NCI-H146 (cell line): Measurements from ENCODE around the gene CEP131.

Experiments used
- DNase-seq: peaks from one replicate; lab custom pipeline; 2025; lab: John Stamatoyannopoulos, UW

Gene CEP131

DNA sequence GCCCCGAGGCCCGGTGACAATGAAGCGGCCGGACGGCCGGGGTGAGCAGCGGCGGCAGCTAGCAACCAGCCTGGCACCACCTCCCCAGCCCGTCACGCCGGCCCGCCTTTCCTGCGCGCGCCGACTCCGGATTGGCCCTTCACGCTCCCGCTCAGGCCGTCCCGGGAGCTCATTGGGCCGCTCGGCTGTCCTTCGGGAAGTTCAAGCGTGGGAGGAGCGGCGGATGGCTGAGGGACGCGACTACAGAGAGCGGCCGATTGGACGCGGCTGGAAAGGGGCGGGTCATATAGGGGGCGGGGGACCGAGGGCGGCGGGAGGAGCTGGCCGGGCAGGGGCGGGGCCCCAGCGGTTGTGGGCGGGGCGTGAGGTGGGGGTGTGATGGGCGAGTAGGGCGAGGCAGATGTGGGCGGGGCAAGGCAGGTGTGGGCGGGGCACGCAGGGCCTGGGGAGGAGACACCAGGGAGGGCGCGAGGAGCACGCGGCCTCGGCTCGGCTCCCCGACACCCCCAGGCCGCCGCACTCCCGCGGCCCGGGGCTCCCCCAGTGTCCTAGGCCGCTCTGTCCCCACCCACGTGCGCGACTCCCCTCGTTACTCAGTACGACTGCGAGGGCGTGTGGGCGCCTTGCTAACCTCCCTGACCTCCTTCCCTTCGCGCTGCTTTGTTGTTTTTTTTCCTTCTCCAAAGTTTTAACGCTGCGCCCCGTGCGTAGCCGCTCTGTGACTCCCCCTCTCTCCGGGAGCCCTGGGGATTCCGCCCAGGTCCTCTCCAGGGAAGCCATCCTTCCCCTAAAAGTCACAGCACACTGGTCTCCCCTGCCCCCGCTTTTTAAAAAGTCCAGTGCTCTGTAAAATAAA lies at the start of gene CEP131:
Gene CEP131, minus strand, starts transcription at position 60 of the 856 bp plus-strand sequence. CDS start 2,909 bp downstream, outside the sequence.
- DNase-seq, result peak; percentile 98

DNA sequence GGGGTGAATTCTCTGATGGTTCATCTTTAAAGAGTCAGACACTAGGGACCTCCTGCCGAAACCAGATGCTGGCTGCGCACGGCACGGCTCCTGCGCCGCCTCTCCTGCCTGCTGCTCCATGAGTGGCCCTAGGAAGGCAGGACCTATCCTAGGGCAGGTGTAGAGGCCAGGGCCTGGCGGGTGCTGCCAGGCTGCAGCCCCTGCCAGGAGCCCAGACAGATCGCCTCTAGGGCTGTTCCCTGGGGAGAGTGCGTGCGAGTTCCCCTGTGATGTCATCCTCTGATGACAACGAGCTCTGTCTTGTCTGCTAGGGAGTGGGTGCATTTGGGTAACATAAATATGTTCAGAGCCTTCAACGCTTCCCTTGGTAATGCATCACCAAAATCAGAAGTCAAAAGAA lies 48.5 kb upstream of the CEP131 start:
- DNase-seq, result no peak

DNA sequence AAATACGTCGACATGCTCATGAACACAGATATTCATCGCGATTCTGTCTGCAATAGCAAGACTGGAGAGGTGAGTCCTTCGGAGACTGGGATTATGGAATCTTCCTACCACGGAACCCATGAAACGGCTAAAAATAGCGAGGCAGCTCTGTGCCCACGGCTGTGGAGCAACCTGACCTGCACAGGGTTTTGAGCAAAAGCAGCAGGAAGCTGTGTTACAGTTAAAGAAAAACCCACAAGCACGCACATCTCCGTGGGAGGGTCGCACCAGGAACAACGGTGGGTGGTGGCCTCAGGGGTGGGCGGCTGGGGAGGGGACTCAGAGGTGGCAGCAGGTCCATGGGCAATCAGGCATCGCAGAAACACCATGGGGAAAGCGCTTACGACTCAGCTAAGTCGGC lies 47.5 kb upstream of the CEP131 start:
- no peak for DNase-seq

DNA sequence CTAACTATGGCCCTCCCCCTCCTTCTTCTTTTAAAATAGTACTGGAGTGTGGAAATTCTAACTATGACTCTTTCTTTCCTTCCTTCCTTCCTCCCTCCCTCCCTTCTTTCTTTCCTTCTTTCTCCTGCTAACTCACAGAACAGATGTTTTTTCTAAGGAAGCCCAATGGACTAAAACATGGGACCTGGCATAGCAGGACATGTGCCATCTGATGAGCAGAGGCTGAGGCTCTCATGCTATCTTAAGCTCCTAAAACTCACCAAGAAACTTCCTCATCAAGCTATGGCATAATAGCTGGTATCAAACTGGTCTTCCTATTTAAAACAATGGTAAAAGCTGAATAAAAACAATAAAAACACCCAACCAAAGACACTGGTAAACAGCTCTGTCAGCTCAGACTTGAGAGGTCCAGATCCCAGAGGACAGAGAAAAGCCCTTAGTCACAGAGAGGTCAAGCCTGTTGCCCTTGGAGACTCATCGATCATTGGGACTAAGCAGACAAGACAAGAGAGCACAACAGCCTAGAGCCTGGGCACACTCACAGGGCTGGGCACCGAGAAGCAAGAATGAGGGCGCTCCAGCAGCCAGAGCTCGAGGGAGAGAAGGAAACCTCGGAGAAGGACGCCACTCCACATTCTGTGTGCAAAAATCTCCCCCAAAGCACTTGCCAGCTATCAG lies 44.8 kb upstream of the CEP131 start:
- DNase-seq, result no peak

DNA sequence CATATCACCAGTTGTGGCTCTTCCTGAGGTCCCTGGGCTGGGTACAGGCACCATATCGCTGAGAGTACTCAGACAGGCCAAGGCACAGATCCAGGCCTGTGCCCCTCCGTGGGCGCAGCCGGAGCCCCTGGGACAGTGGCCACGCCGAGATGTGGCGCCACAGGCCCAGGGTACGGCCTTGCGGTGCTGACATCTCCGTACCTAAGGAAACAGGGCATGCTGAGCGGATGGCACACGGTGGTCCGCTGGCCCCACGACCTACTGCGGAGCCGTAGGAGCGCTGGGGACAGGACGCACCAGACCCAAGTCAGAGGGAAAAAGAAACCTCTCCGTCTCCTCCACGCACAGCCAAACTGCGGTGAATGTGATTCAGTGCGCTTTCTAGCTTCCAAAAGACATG lies 42.8 kb upstream of the CEP131 start:
- no peak for DNase-seq

DNA sequence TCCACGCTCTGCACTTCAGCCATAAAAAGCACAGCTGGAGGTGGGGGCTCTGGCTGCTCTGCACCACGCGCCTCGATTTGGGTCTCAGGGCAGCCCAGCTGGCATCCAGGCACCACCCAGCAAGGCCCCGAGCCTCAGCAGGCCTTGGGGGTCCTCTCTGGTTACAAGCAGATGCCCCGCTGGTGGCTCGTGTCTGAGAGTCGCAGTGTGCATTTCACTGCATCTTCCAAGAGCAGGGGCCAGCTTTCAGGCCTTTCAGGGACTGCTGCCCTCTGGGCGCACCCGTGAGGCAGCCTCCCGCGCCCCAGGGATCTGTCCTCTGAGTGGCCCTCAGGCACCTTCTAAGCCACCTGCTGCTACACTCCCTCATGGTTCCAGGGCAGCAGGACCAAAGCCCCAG lies 41.9 kb upstream of the CEP131 start:
- DNase-seq, result no peak

DNA sequence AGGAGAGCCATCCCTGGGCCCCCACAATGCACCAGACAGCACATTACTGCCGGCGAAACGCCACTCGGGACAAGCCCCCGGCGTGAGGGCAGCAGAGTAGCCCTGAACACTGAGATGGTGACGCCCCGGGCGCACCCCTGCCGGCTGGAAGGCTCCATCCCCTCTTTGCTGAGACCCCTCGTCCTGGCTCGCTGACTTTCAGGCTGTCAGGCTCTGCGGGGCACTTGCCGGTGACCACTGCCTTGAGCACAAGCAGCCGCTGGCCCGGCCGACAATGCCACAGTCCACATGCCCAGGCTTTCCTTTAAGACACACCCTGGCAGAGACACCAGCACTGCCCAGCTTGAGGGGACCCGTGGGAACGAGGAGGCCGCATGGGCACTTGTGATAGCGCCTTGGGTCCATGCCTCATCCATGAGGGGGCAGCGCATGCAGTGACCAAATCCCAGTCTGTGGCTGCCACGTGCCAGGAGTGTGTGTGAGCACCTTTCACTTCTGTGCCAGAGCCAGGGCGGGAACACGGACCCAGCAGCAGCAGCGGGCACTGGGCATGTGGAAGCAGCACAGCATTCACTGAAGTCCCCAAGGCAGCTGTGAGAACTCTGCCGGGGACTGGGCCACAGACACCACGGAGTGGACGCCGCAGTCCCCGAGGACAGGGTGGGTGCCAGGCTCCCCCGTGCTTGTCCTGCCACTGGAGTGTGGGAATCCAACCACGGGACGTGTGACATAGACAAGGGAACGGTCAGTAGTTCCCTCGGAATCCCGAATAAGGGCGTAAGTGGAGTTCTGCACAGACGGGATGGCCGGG lies 40.8 kb upstream of the CEP131 start:
- no peak for DNase-seq

DNA sequence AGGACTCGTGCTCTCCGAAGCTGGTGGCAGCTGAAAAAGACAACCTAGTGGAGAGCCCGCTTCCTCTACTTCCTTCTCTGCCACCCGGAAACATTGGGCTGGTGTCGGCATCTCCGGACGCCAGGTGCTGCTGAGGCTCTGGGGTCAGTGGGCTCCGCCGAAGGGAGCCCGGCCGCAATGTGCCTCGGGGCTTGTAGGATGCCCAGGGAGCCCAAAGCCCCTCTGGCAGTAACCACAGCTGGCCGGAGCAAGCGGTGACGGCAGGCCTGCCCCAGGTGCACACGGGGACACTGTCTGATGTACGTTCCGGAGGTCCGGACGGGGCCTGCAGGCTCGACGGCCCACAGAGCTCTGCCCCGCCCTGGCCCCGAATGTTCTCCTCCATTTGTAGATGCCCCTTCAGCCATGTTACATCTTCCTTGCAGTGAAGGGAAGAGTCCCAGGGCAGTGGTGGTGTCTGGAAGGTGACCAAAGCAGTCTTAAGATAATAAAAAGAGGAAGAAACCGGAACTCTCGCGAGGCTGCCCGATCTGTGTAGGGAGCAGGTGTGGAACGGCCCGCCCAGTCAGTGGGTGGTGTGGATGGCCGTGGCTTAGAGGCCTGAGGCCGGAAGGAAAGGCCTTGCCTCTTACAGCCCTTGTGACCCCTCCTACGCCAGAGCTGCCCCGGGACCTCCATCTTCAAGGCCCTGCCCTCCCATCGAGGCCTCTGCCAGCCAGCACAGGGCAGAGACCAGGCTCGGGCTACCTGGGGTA lies 39.0 kb upstream of the CEP131 start:
- DNase-seq, result no peak

DNA sequence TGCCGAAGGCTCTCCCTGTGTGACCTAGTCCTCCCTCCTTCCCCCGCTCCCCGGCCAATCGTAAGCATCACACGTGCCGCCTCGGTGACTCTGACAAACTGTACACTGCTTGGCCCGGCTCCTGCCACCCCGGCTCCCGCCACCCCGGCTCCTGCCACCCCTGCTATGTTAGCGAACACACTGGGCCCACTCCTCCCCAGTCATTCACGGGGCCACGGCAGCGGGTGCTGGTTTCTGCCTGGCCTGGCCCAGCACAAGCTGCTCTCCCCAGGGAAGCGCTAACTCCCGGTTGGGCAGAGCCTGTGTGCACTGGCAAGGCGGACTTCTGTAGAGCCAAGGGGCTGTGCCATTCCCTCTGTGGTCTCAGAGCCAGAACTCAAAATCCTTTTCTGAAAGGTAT lies 38.3 kb upstream of the CEP131 start:
- DNase-seq, result no peak

DNA sequence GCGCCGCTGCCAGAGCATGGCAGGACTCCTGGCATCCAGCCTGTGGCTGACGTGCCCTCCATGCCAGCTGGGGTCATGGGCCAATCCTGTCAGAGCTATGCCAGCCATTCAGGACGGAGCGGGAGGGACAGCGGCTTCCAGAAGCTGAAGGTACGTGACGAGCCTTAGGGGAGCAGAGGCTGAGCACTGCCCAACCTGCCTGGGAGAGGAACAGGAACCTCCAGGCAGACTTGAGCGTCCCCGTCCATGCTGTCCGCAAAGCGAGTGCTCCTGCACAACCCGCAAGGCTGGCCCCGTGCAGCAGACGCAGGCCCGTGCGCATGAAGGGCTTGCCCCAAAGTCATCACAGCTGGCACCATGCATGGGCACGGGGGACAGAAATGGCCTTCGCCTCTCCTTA lies 37.9 kb upstream of the CEP131 start:
- no peak for DNase-seq

DNA sequence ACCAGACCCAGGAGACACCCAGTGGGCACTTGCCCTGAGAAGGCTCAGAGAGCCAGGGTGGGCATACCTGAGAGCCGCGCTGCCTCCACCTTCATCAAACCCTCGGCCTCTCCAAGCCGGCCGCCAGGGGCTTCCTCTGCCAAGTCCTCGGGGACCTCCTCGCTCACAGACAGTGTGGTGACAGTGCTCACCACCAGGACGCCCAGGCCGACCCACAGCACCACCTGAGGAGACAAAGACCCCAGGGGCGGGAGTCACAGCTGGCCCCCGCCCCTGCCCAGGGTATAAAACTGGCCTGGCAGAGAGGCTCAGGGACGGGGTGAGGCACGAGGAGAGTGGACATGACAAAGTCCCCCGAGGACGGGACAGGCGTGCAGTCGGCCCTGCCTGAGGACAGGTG lies 37.4 kb upstream of the CEP131 start:
- DNase-seq, result no peak

DNA sequence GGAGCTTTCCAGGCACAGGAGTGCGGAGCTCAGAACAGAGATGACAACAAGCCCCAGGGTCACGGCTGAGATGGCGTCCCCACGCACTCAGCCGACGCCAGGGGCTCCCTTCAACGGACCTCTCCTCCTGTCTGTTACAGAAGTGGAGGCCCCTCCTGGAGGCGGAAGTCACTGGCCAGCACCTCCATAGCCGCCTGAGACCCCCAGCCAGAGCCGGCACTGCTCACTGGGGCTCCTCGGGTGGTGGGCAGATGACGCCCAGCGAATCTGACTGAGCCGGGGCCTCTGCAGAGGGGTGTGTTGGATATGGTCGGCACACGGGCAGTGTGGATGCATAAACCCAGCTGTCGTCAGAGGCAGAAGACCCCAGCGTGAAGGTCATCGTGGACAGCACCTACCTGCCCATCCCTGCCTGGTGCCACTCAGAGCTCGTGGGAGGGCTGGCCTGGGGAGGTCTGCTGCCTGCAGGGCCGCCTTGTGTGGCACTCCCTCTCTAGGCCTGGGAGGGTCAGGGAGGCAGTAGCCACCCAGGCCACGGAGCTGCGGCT lies 36.4 kb upstream of the CEP131 start:
- no peak for DNase-seq

DNA sequence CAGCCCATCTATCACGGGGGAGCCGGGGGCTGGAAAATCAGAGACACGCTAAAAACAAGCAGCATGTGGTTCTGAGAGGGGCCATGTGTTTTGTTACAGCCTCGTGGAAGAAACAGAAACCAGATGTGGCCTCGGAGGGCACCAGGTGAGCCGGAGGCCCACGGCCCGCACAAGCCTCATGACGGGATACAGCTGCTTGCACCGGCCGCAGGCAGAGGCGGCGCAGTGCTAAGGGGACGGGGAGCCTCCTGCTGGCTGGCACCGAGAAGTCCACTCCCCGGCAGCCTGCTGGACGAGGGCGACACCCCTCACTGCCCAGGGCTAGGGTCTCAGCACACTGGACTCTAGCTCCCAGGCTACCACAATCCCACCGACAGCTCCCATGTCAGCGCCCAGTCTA lies 35.5 kb upstream of the CEP131 start:
- no peak for DNase-seq

DNA sequence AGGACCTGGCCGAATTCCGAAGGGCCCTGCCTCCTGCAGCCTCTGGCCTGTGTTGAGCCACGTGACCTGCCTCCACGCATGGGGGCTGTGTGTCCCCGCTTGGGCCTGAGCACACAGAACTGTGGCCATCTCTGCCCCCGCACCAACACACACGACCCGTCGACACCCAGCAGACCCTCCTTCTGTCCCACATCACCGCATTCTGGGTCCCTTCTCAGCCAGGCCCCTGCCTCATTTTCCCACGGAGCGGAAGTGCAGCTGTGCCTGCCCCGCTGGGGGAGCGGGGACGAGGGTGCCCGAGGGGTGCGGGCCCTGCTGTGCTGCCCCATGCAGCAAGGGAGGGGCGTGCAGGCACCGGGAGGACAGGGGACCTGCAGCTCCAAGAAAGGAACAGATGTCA lies 34.8 kb upstream of the CEP131 start:
- no peak for DNase-seq

DNA sequence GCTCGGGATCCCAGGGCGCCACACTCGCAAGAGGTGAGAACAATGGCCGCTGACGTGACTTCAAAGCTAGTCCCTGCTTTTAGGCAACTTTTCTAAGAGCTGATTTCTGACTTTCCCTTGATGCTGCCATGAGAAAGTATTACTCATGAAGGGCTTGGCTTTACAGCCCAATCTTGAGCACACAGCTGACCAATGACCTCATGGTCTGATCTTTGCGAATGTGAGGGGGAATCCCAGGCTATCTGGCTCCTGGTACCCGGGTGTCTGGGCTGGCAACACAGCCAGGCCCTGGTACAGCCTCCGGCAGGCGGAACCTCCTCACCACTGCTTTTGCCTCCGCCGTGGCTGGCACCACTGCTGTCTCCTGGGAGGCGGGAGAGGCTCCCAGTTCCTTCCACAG lies 33.9 kb upstream of the CEP131 start:
- no peak for DNase-seq

DNA sequence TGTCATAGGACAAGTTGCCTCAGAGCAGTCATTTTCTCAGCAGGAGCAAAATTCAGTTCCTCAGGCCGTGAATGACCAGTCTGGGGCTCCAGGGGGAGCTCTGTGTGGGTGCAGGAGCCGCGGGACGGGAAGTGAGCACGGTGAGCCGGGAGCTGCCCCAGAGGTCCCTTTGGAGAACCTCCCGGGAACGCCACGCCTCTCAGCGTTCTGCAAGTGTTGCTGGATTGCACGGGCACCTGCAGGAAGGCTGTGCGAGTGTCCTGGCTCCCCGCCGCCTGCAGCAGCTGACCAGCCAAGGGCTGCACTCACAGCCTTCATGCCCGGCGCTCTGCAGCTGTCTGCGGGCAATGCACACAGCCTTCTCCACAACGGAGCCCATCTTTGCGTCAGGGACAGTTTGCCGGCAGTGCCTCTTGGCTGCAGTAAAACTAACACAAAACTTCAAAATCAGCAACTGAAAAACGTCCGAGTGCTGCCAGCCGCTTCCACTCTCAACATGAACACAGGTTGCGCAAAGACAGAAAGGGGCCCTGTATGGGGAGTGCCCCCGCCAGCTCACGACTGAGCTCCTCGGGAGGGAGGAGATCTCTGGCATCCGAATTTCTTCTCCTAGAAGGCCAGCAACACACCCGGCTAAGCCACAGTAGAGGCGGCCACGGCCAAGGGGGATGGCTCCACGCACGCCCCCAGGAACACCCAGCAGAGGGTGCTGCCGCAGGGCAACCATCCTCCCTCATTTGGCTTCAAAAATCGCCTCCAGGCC lies 32.4 kb upstream of the CEP131 start:
- peak; percentile 98 for DNase-seq

DNA sequence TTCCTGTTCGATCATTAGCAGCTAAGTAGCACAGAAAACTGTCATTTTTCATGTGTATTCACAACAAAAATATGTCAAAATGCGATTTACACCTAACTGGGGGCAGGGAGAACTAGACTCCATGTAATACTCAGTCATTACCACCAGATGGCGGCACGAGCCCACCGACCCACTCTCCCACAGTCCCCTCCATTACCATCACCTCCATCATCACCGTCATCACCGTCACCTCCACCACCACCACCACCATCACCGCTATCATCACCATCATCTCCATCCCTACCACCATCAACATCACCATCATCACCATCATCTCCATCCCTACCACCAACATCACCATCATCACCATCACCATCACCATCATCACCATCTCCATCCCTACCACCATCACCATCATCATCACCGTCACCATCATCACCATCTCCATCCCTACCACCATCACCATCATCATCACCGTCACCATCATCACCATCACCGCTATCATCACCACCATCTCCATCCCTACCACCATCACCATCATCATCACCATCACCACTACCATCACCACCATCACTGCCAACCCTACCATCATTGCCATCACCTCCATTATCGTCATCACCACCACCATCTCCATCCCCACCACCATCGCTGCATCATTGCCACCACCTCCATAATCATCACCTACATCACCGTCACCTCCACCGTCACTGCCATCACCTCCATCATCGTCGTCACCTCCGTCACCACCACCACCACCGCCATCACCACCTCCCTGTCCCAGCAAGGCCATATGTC lies 30.8 kb upstream of the CEP131 start:
- peak; percentile 43 for DNase-seq

DNA sequence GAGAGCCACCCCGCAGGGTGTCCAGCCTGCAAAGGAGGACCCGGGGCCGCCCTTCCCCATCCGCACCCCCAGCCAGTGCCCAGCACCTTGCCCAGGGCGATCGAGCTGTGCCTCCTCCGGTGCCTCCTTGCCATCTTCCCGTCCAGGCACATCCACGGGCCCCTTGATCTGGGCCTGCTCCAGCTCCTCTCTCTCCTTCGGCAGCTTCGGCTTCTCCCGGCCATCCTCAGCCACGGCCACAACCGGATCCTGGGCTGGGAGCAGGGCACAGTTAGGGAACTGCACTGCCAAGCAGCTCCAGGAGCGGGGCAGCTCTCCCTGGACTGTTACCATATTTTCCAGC lies 30.2 kb upstream of the CEP131 start:
- no peak for DNase-seq

DNA sequence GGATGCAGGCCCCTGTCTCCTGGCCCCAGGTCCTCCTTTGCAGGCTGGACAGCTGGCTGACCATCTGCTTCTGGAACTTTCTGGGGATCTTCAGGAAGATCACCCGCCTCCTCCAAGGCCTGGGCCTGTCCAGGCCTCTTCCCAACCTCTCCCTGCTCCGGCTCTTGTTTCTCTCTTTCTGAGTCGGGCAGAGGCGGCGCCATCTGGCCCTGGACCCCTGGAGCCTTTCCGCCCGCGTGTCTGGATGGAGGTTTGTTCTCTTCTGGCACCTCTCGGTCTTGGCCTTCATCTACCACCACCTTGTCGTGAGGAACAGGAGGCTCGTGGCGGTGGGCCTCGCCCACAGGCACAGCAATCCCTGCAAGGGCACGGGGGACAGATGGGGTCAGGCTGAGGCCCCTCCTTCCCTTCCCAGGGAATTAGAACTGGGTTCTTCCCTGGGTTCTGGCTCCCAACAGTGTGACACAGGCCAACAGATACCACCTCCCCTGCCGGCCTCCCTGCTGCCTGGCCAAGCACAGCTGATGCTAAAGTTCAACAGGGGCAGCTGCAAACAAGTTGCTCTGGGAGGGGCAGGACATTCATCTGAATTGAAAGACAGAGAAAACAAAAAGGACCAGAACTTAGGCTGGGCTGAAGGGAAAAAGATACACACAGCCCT lies 29.7 kb upstream of the CEP131 start:
- no peak for DNase-seq
